KG1 (cell line): ENCODE measurements around the gene ST6GALNAC6.

Source experiments
- DNase-seq: peaks from one replicate; lab custom pipeline; 2025; lab: John Stamatoyannopoulos, UW

ST6GALNAC6 gene

GRCh38 chr9:127899128-127899943 lies at the start of gene ST6GALNAC6:
TSS of gene ST6GALNAC6 (minus strand) at chr9:127899603. CDS start at chr9:127897981, 1,622 bp downstream.
- peak; percentile 60 for DNase-seq

- no peak for DNase-seq
Observed at GRCh38 chr9:127947841-127948710, 48.7 kb upstream of the ST6GALNAC6 start.

GRCh38 chr9:127946728-127947127 lies 47.3 kb upstream of the ST6GALNAC6 start:
- no peak for DNase-seq

- no peak for DNase-seq
Observed at GRCh38 chr9:127945942-127946341, 46.5 kb upstream of the ST6GALNAC6 start.

- DNase-seq = no peak
Observed at GRCh38 chr9:127945338-127945737, 45.9 kb upstream of the ST6GALNAC6 start.

- DNase-seq = no peak
Observed at GRCh38 chr9:127944586-127945218, 45.3 kb upstream of the ST6GALNAC6 start.

- DNase-seq = peak; percentile 38
Observed at GRCh38 chr9:127943731-127944144, 44.3 kb upstream of the ST6GALNAC6 start.

GRCh38 chr9:127943011-127943662 lies 43.7 kb upstream of the ST6GALNAC6 start:
- no peak for DNase-seq

GRCh38 chr9:127942216-127943010 lies 43.0 kb upstream of the ST6GALNAC6 start:
- DNase-seq = peak; percentile 18

GRCh38 chr9:127941961-127942215 lies 42.5 kb upstream of the ST6GALNAC6 start:
- DNase-seq = no peak

GRCh38 chr9:127941062-127941960 lies 41.9 kb upstream of the ST6GALNAC6 start:
- no peak for DNase-seq

- DNase-seq = no peak
Observed at GRCh38 chr9:127940593-127940992, 41.2 kb upstream of the ST6GALNAC6 start.

- no peak for DNase-seq
Observed at GRCh38 chr9:127938298-127938690, 38.9 kb upstream of the ST6GALNAC6 start.

- peak; percentile 73 for DNase-seq
Observed at GRCh38 chr9:127937388-127938297, 38.2 kb upstream of the ST6GALNAC6 start, which contains the start of gene DPM2. TSS of gene DPM2 (minus strand) at chr9:127937854. CDS start at chr9:127937820, 34 bp downstream.

GRCh38 chr9:127937056-127937387 lies 37.6 kb upstream of the ST6GALNAC6 start:
- no peak for DNase-seq

- DNase-seq = no peak
Observed at GRCh38 chr9:127936347-127936852, 37.0 kb upstream of the ST6GALNAC6 start.

GRCh38 chr9:127935765-127936221 lies 36.4 kb upstream of the ST6GALNAC6 start:
- no peak for DNase-seq

- no peak for DNase-seq
Observed at GRCh38 chr9:127934986-127935385, 35.6 kb upstream of the ST6GALNAC6 start.

- no peak for DNase-seq
Observed at GRCh38 chr9:127934248-127934647, 34.8 kb upstream of the ST6GALNAC6 start.
